ENCODE measurements around the gene MAP2K6.

The MAP2K6 gene

GRCh38 chr17:69579961-69580677 is 165.6 kb downstream of the MAP2K6 start:
- no peak for DNase-seq (ENCODE audit: low spot score)

GRCh38 chr17:69581061-69581961 is 166.8 kb downstream of the MAP2K6 start:
- no peak for DNase-seq (ENCODE audit: low spot score)

- no peak for DNase-seq (ENCODE audit: low spot score)
These were observed 173.8 kb downstream of the MAP2K6 start for GRCh38 chr17:69588316-69588715.

GRCh38 chr17:69588827-69589239 is 174.3 kb downstream of the MAP2K6 start:
- DNase-seq (ENCODE audit: low spot score) = no peak

GRCh38 chr17:69590671-69591070 is 176.2 kb downstream of the MAP2K6 start:
- no peak for DNase-seq (ENCODE audit: low spot score)

GRCh38 chr17:69592692-69593350 is 178.3 kb downstream of the MAP2K6 start:
- DNase-seq (ENCODE audit: low spot score) = no peak

GRCh38 chr17:69593351-69593715 is 178.8 kb downstream of the MAP2K6 start:
- no peak for DNase-seq (ENCODE audit: low spot score)

- no peak for DNase-seq (ENCODE audit: low spot score)
These were observed 179.2 kb downstream of the MAP2K6 start for GRCh38 chr17:69593716-69594115.

- DNase-seq (ENCODE audit: low spot score) = no peak
These were observed 180.1 kb downstream of the MAP2K6 start for GRCh38 chr17:69594641-69595040.

- no peak for DNase-seq (ENCODE audit: low spot score)
These were observed 181.6 kb downstream of the MAP2K6 start for GRCh38 chr17:69596141-69596540.

GRCh38 chr17:69597898-69598692 is 183.6 kb downstream of the MAP2K6 start:
- DNase-seq (ENCODE audit: low spot score) = no peak

GRCh38 chr17:69602972-69603371 is 188.5 kb downstream of the MAP2K6 start:
- DNase-seq (ENCODE audit: low spot score) = no peak

Data from CD4-positive, alpha-beta T cell treated with Interleukin-15 for 4 hours (primary cell).